GM19023 (cell line): Measurements from ENCODE around the gene VAT1.

Experiments used
- ATAC-seq: cut with Tn5 transposase; IDR thresholded peaks from one replicate; pipeline ENCODE4 v1.9.1; 2021; ENCODE audit warnings: mild to moderate bottlenecking, moderate library complexity; ENCODE audit not compliant: unreplicated experiment

VAT1 gene

DNA sequence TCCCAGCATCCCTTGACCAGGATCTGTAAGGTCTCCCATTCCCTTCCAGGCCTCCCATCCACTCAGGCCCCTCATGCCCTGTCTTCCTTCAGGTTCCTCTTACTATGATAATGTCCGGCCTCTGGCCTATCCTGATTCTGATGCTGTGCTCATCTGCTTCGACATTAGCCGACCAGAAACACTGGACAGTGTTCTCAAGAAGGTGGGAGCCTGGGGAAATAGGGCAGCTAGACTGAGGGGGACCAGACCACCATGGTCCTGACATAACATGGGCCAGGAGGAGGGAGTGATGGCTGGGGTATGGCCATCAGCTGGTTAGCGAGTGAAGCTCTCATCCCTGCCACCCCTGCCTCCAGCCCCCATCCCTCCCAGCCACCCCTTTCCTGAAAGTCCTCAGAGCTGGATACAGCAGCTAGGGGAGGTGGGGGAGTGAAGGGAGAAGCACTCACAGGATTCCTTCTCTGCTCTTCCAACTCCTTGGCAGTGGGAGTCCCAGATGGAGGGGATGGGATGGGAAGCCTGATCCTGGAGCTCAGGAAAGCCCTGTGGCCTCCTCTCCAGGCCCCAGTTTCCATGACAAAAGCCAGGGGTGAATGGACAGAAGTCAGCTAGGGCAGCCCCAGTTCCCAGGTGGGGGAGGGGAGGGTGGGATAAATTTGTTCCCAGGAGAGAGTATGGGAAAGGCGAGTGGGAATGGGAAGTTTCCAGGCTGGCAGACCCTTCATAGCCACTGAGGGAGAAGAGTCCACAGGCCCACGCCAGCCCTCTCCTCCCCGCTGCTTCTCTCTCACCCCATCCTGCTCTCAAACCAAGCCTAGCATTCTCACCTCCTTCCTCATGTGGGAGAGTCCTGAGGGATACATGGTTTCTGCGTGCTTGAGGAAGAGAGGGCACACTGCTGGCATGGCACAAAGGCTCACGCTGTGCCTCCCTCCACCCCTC, 5.2 kb upstream of the VAT1 start:
- no peak for ATAC-seq

DNA sequence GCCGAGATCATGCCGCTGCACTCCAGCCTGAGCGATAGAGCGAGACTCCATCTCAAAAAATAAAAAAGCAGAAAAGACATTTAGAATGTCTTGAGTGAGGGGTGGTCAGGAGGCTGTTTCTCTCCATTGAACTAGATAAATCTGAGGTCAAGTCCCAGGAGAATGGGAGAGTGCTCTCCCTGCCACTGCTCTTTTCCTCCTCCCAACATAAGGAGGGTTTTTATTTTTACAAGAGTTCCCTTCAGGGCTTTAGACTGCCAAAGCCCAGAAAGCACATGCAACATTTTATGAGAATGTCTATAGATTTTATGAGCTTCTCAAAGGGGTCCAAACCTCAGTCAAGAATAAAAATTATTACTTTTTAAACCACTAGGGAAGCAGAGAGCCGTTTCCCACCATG, 4.4 kb upstream of the VAT1 start:
- ATAC-seq: no peak

DNA sequence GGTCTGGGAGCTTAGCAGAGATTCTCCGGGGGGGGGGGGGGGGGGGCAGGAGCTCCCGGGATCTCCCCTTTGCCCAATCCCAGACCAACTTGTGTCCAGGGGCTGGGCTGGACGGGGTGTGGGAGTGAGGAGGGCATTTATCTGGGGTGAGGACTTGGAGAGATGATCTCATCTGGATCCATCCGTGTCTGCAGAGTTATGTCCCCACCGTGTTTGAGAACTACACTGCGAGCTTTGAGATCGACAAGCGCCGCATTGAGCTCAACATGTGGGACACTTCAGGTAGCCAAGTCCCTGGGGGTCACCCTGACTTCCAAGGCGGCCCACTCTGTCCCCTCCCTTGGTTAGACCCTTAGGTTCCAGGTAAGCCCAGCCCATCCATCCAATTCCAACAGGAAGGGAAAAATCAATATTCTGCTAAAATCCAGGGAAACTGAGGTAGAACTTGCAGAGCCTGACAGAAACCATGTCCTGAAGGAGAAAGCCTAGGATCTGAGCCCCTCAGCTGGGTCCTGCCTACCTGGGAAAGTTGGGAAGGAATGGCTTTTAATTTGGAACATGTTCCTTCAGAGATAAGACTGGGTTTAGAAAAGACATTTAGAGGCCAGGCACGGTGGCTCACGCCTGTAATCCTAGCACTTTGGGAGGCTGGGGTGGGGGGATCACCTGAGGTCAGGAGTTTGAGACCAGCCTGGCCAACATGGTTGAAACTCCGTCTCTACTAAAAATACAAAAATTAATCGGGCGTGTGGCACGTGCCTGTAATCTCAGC, 3.8 kb upstream of the VAT1 start:
- no peak for ATAC-seq

DNA sequence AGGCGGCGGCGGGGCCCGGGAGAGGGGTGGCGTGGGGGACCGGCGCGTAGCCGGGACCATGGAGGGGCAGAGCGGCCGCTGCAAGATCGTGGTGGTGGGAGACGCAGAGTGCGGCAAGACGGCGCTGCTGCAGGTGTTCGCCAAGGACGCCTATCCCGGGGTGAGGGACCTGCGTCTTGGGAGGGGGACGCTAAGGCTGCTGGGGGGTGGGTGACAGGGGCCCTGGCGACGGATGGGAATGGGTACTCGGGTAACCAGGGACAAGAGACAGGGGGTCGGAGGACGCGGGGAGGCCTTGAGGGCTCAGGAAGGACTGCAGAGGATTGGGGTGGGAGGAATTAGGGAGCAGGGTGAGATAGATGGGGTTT, 3.1 kb upstream of the VAT1 start:
- no peak for ATAC-seq

DNA sequence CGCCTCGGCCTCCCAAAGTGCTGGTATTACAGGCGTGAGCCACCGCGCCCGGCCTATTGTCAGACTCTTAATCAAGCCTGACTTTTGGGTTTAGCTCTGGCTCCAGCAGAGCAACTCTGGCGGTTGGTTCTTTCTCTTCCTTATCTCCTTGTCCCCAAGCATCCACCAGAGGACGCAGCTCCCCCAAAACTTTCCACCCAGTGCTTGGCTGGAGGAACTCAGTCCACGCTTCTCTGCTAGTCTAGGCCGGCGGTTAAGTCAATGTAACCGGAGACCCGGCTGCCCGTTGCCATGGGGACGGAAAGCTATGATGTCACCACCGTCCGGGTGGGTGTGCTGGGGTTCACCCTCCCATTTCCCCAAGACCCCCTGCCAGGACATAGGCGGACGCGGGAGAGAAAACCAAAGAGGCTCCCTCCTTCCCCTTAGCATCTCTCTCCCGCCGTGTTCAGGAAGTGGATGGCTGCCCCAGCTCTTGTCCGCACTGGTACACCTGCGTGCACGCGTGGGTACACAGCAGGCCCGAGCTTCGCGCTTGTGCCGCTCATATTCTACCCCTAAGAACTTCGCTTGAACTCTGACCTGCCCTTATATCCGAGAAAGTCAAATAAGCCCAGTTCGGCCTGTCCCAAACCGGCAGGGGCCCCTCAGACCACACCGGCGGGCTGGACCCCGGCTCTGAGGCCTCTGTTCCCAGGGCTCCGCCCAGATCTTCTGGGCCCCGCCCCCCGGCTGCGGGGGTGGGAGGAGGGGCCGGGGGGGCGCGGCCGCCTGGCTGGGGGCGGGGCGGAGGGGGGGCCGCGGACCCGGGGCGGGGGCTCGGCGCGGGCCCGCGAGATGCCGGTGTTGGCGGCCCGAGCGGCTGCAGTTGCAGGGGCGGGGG, 2.5 kb upstream of the VAT1 start, which contains the start of gene RND2:
RND2 (plus strand) TSS at position 825 of the 883 bp plus-strand sequence. CDS start 117 bp downstream, outside the sequence.
- no peak for ATAC-seq

DNA sequence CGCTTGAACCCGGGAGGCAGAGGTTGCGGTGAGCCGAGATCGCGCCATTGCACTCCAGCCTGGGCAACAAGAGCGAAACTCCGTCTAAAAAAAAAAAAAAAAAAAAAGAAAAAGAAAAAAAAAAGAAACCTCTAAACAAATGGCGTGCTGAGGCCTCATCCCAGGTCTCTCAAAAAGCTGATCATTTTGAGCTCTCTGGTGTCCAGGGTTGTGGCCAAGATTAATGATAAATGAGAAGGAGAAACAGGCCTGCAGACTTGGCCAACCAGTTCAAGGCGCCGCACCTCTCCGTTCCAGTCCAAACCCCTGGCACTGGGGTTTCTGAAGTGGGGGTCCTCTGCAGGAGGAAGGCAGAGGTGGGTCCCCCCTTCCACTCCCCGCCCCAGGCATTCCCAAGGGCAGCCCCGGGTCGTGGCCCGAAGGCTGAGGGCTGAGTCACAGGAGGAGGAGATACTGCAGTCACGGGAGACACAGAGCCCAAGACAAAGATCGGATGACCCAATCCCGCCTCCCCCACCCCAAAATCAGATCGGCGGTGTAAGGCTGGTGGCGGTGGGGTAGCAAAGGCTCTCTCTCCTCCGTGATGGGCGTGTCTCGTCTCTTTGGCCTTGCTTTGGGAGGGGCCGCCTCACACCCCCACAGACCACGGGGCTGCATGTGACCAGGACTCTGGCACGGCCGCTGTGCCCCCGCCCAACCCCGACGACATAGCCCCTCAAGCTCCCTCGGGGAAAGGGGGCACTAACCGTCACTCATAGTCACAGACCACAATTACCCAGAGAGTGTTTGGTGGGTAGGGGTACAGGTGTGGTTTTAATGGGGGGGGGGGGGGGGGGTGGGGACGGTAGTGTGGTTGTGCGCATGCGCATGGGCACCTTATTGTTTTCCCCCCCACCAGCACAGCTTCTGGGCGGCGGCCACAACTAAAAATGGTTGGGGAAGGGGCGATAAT, 1.1 kb downstream of the VAT1 start:
- ATAC-seq: no peak

DNA sequence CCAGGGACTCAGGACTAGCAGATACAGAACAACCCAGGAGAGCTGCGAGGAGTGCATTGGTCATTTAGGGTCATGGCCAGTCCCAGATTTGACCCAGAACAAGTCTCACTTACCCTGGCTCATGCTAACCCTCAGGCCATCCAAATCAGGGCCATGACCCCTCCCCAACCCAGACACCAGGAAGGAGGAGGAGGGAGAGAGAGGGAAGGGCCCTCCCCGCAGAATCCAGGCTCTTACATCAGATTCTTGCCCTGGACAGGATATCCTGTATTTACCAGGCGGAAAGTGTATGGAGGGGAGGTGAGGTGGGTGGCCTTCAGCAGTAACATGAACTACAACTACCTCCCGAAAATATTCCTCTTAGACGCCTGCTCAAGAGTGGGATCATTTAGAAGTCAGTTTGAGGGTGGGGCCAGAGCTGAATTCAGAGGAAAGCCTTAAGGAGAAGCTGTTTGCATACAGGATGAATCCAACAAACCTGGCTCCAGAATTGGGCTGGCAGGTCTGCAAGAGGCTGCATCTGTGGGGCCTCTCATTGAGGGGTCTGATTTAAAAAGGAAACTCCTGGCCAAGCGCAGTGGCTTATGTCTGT, 2.1 kb downstream of the VAT1 start:
- ATAC-seq: no peak

DNA sequence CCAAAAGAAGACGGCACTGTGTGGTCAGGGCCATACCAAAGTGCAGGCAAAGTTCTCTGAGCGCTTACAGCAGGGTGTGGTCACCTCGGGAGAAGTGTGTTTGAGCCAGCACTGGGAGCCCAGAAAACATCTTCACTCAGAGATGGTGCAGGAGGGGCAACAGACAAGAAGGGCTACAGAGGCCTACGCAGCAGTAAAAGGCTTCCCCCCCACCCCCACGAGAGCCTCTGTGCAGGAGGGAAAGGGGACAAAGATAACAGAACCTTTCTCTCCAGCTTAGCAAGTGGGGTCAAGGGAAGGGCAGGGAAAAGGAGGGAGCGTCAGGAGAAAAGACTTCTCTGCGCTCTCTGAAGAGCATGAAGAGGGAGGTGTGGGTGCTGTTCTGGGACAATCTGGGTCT, 2.8 kb downstream of the VAT1 start:
- ATAC-seq: no peak

DNA sequence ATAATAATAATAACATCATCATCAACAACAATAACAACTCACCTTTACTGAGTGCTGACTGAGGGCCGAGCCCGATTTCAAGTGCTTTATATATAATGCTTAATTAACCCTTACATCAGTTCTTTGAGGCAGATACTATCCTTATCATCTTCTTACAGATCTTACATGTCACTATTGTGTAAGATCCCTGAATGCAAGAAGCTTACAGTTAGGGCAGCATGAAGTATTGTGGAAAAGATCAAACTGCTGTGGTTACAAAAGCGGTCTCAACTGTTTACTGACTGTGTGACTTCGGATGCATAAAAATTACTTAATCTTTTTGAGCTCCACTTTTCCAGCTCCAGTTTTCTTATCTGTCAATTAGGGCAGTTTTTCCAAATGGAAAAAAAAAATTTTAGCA, 3.3 kb downstream of the VAT1 start:
- ATAC-seq: no peak

DNA sequence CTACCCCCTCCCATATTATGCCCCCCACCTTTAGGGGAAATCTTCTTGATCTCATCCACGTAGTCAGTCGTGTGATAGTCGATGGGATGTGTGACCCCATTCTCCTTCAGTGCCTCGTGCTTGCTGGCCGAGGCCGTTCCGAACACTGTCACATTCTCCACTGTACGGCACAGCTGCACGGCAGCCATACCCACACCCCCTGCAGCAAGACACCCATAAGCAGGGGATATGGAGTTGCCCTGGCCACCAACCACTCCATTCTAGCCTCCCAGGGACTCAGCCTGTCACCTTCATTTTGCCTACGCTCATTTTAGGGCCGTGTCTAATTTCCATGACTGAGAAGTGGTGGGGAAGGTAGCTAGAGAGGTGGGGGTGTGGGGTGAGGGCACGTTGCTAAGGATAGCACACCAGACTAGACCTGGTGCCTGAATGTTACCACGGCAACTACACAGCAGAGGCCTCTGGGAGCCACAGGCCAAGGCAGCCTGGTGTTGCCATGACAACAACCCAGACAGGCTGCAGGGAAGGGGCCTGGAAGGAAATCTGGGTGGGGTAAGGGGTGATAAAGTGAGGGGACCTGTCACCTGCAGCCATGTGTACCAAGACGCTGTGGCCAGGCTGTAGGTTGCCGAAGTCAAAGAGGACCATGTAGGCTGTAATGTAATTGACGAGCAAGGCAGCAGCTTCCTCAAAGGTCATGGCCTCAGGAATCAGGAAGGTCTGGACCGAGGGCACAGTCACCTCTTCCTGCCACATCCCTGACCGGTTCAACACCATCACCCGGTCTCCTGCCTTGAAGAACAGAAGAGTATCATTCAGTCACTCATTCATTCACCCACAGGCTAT, 4.0 kb downstream of the VAT1 start:
- ATAC-seq: no peak

DNA sequence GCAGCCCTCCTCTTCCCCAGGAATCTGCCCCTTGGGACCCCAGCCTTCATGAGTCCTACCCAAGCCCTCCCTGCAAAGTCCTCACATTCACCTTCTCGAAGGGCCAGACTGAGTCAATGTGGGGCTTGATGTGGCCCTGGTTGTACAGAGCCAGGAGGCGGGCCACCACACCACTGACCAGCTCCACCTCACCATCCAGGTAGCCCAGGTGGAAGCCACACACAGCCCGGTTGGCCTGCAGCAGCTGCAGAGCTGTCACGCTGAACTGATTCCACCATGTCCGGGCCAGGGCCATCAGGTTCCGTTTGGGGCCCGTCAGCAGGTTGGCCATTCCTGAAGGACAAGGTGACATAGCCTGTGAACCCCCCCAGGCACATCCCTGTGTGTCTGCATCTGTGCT, 6.0 kb downstream of the VAT1 start:
- no peak for ATAC-seq

DNA sequence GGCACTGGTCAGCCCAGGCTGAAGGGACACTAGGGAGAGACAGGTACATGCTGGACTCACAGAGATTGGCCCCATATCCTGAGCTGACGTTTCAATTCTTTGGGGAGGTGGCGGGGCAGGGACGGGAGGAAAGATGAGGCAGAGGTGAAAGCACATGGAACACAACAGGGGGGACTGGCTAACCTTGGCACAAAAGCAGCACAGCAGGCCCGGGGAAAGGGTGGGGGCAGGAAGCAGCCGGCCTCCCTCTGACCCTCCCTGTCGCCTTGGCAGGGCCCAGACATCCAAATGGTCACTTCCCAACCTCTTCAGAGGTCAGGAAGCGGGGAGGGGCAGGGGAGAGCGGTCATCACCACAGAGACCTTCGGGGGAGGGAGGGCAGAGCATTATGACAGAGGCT, 6.6 kb downstream of the VAT1 start:
- no peak for ATAC-seq

DNA sequence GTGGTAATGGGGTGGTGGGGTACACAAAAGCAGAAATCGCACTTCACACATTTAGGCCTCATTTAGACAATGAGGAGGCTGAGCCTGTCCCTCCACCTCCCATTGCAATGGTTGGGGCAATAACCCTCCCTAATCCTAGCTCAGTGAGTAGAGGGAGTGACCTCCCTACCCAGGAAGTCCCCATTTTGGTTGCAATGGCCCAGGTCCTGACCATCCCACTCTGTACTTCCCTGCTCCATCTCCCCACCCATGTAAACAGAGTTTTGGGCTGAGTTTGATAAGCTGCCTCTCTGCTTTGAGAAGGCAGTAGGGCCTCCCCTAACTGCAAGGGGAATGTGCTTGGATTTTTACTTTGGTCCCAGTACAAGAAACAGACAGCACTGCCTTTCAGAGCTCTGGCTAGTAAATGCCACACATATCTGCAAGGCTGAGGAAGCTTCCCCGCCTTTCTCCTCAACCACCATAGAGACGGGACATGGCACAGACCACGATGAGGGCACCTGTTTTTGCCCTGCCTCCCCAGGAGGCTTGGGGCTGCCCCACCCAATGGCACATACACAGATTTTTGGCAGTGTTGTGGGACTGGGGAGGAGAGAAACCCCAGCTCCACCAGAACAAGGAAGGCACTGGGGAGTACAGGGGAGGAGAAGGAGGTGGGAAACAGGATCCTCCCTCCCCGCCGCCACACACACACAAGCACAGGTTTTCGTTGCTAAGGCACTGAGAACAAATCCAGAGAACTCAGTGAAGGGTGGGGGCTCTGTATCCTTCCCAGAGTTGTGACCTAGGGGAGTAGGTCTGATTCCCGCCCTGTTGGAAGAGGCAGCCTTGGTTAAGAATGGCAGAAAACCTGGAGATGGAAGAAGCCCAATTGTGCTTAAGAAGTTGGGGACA, 7.3 kb downstream of the VAT1 start:
- no peak for ATAC-seq

DNA sequence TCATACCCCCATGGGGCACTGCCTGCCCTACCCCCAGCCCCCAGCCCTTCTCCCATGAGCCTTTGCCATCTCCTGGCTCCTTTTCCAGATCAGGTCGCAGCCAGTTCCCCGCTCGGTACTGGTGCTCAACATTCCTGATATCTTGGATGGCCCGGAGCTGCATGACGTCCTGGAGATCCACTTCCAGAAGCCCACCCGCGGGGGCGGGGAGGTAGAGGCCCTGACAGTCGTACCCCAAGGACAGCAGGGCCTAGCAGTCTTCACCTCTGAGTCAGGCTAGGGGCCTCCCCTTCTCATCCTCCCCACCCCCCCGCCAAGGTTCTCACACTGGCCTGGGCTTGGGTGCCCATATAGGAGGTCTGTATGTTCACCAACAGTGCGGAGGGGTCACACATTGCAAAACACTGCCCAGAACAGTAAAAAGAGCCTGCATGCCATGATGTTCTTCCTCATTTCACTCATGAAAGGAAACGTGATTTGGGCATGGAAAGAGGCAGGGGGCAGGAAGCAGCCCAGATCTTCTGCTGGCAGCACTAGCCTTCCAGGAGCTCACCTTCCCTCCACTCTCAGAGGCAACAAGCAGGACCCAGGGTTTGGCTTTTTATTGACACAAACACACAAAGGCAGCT, 8.1 kb downstream of the VAT1 start:
- no peak for ATAC-seq

DNA sequence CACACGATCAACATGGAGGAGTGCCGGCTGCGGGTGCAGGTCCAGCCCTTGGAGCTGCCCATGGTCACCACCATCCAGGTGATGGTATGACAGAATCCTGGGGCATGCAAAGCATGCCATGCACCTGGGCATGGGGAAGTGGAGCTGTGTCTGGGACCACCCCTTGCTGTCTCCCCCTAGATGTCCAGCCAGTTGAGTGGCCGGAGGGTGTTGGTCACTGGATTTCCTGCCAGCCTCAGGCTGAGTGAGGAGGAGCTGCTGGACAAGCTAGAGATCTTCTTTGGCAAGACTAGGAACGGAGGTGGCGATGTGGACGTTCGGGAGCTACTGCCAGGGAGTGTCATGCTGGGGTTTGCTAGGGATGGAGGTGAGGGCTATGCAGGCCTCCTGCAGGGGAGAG, 8.9 kb downstream of the VAT1 start:
- ATAC-seq: no peak

DNA sequence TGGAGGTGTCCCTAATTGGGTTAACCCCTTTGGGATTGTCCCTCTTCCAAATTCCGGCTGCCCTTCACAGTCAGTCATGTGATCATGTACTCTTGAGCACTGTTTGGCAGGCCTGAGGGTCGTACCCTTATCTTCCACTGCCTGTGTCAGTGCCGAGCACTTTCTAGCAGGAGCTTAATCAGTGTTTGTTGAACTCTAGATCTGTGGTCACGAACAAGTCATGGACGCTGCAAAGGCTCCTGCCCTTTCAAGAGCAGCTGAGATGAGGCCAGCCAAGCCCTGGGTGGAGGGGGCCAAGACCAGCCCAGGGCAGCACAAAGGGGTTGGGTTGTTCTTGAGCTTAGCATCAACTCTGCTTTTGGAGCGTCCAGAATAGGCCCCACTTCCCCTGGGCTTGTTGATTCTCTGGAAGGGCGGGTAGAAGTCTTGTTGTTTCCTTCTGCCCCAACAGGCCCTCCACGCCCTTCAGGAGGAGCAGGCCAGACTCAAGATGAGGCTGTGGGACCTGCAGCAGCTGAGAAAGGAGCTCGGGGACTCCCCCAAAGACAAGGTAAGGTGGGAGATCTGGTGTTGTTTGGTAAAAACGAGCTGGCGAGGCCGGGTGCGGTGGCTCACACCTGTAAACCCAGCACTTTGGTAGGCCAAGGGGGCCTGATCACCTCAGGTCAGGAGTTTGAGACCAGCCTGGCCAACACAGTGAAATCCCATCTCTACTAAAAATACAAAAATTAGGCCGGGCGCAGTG, 10.3 kb downstream of the VAT1 start:
- no peak for ATAC-seq
